Fibroblast of skin of back (primary cell): ENCODE results near the gene C4orf50.
A peak's percentile ranks its signal among the peaks of the same experiment; 100 is the strongest.
"Not testable (repeated sequence)": the region's sequence is repeated elsewhere in the genome, so short reads cannot be mapped to it uniquely, and the experiment has no call there.

Experiments used
- DNase-seq: peaks from one replicate; pipeline ENCODE4 v3.0.0-alpha.2; 2013

C4orf50 gene

DNA sequence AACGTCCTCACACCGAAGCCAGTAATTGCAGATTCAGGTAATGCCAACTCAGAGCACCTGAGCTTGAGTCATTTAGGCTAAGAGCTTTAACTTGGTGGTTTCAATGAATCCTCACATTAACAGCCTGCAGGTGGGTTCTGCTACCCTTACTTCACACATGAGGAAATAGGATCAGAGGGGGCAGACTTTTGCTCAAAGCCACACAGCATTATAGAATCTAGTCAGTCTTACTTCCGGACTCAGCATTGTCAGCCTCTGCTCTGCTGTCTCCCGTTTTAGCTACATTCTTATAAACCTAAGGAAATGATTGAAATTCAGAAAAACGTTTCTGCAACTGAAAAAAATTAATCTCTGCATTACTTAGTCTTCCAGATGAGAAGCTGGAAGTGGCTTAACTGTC is 6.0 kb downstream of the C4orf50 start:
- DNase-seq: no peak

DNA sequence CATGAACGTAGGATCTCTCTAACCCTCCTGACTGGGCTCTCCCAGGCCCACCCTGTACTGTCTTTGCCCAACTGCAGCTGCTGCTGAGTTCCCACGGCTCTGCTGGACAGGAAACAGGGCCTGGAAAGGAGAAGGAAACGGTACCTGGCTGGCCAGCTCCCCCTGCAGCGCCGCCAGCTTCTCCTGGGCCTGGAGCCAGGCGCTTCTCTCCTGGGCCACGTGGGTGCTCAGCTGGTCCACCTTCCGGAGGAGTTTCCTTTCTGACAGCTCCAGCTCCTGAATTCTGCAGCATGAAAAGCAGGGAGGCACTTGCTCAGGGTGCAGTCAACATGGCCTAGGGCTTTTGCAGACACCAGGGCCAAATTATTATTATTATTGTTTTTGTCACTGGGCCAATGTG is 6.5 kb downstream of the C4orf50 start:
- DNase-seq: no peak

DNA sequence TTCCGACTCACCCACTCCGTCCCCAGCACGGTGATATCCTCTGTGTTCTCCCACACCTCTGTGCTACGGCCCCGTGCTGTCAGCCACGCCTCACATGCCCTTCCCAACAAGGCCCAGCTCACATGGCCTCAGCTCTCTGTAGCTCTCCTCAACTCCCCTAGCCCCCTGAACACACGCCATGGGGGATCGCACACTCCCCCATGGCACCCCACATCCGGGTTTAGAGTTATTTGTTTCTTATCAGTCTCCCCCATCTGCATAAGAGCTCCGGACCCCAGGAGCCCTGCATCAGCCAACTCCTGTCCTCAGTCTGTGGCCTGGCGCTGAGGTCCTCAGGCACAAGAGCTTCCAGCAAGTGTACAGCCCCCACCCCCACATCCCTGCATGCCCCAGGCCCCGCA is 7.0 kb downstream of the C4orf50 start:
- DNase-seq: no peak

DNA sequence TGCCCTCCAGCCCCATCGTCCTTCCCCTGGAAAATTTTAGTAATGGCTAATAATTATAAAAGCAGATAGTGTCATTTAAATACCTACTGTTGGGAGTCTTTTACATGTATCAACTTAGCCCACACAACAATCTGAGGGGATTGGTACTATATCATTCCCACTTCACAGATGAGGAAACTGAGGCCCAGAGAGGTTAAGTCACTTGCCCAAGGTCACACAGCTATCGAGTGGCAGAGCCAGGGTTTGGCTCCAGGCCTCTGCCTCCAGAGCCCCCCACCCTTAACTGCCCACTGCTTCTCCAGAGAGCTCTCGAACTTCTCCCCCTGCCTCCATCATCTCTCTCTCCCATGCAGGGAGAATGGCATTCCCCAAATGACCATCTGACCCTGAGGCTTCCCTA is 7.4 kb downstream of the C4orf50 start:
- DNase-seq: no peak

DNA sequence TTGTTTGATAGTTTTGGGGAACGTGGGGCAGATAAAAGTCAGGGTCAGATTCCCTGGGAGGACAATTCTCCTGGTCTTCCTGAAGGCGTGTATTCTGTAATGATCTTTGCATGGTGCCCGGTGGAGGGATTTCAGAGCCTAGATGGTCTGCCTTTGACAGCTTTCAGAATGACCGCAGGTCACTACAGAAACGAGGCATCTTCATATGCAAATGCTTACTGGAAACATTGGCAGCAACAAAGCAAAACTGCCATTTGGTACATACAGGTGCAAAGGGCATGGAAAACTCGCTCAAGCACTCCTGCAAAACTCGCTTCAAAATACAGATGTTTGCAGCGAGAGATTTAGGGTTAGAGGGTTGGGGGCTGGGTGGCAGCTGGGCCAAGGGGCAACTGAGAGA is 8.8 kb downstream of the C4orf50 start:
- DNase-seq: no peak

DNA sequence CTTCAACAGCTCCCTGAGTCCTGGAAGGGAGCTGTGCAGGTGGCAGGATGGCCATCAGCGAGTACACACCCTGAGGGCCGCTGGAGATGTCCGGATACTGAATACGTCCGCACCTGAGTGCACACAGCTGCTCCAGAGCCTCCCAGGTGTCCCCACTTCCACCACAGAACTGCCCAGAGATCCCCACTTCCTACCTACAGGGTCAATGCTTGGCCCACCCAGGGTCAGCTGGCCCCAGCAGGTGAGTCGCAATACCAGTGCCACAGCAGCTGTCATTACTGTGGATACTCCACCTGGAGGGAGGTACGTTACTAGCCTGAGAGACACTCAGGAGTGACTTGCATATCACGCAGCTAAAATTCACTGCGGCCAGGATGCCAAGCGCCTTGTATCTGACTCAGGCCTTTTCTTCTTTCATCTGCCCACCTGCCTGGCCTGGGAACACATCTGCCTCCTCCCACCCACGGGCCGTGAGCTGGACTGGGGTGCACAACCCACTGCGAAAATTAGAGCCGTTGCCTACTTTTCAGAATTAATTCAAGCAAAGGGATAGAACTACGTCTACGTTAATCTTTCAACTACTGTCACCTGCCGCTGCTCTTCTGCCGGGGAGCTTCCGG is 9.4 kb downstream of the C4orf50 start:
- no peak for DNase-seq

DNA sequence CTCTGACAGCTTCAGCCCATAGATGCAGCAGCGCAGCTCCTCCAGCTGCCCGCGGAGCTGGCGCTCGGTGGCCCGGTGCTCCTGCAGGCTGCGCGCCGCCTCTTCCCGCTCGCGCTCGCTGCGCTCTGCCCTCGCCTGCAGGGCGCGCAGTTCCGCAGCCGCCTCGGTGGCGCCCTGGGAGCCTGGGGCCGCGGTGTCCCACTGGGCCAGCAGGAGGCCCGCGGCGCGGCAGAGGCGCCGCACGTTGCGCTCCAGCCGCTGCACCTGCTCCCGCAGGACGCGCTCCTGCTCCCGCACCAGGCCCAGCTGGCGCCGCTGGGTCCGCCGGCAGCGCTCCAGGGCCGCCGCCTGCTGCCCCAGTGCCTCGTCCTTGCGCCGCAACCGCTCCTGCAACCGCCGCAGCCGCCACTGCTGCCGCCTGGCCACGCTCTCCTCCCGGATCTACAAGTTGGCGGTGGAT is 10.1 kb downstream of the C4orf50 start:
- no peak for DNase-seq

DNA sequence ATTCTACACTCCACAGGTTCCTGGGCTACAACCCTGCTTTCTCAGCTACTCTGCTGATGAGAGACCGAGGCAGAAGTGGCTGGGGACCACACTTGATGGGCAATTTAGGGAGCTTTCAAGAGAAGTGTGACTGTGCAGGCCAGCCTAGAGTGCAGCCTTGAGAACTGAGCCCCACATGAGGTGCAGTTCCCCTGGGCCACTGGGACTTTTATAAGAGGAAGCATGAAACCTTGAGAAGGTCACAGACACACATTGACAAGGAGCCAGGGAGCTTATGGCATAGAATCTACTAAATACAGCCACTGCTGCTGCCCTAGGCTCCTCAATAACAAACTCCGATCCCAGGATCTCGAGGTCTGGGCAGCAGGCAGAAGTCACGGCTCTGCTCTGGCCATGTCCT is 13.1 kb downstream of the C4orf50 start:
- DNase-seq: no peak

DNA sequence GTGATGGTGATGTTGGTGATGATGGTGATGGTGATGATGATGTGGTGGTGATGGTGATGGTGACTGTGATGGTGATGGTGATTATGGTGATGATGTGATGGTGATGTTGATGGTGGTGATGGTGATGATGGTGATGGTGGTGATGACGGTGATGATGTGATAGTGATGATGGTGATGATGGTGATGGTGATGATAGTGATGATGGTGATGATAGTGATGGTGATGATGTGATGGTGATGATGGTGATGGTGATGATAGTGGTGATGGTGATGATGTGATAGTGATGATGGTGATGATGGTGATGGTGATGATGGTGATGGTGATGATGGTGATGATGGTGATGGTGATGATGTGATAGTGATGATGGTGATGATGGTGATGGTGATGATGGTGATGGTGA is 14.7 kb downstream of the C4orf50 start:
- not testable (repeated sequence) for DNase-seq

DNA sequence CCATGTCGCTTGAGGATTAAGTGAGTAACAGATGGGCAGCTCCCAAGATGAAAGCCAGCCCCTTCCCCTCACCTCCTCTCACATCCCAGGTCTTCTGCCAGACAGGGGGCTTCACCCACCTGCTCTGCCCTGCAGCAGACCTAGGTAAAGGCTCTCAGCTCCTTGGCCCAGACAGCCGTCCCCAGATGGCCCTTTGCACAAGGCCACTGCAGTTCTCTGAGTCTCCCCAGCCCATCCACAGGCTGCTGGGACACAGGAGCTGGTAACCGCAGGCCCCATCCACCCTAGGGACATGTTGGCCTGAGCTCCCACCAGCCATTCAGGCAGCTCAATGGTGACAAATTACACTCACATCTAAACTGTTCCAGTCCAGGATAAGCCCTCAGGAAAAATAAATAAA is 15.3 kb downstream of the C4orf50 start:
- DNase-seq: no peak

DNA sequence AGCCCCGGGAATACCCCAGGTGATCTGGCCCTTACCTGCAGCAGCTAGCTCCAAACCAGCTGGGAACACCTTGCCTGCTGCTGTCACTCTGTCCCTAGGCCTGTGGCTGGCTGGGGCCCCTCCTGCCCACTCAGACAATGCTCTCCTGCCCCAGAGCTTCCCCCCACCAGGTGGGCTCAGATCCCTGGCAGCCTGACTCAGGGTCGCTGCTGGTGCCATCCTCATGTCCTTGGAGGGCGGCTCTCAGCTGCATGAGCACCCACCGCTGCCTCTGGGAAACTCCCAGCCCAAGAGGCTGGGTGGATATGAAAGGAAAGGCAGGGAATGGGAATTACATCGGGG is 15.8 kb downstream of the C4orf50 start:
- DNase-seq: no peak

DNA sequence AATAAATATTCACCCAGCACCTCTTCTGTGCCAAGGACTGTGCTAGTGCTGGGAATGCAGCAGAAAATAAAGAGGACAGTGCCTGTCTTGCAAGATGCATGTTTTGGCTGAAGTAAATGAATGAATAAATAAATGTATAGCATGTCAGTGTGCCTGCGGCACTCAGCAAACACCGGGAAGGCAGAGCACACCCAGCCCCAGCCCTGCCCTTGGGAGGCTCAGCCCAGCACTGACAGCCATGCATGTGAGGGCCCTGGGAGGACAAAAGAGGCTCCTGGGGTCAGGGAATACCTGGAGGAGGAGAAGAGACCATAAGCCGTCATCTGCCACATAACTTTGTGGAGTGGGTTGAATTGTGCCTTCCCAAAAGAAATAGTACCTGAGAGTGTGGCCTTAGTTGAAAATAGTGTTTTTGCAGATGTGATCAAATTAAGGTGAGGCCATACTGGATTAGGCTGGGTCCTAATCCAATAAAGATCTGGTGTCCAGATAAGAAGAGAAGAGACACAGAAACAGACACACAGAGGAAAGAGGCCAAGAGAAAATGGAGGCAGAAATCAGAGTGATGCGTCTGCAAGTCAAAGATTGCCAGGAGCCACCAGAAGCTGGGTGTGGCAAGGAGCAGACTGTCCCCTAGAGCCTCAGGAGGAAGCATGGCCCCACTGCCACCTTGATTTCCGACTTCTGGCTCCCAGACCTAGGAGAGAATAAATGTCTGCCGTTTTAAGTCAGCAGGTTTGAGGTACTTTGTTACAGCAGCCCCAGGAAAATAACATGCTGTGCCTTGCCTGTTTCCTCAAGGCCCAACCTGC is 16.3 kb downstream of the C4orf50 start:
- DNase-seq: no peak

DNA sequence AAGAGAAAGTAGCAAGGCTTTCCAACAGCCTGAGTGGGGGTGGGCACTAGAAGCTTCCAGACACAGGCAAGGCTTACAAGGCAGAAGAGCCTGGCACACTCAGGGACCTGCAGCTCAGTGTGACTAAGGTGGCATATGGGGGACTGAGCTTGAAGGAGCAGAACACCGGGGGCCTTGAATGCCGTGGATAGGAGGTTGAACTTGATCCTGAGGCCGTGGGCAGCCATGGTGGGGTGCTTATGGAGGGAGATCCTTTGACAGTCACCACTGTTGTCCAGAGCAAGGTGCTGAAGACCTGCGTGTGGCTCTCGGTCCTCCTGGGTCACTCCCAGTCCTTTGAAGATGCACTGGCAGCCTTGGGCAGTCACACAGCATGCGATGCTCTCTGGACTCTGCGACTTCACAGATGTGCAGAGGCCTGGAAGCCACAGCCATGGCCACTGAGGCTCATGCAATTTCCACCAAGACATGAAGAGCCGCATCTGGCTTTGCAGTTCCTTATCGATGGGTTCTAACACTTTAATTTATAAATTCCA is 18.3 kb downstream of the C4orf50 start:
- no peak for DNase-seq

DNA sequence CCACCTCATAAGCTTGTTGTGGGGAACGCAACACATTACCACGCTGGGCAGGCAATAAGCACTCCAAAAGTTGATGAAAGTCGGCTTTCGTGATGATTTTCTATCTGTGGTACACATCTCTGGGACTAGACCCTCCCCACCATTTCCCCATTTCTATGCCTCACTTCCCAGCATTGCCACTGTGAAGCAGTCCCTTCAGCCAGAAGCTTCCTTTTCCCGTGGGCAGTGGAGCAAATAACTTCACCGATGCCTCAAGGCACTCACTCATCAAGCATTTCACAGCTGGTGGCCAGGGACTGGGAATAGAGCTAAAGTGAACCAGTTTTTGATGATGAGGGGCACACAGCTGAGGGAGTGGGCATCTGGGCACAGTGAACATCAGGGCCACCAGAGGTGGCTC is 18.9 kb downstream of the C4orf50 start:
- DNase-seq: no peak

DNA sequence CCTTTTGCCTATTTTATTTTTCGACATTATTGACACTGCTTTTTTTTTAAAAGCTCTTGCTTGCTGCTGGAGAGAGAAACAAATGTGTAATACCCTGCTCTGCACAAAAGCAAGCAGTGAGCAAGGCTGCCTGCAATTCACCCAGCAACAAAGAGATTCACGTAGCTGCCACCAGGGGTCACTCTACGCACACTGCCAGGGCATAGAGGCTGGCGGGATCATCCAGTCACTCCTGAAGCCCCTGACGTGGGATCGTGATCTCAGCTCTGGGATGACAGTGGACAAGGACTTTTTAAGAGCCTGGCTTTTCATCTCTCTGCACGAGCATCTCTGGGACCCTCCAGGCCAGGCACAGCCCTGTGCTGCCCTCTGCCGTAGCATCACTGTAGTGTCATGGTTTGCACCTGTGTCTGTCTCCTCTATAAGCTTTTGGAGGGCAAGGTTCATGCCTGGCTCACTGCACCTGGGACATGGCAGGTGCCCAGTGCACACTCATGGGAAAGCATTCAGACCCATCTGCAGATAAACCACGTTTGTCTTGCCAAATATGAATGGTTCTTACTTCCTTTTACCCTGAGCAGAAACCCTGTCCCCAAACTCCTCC is 19.8 kb downstream of the C4orf50 start:
- peak; percentile 54 for DNase-seq

DNA sequence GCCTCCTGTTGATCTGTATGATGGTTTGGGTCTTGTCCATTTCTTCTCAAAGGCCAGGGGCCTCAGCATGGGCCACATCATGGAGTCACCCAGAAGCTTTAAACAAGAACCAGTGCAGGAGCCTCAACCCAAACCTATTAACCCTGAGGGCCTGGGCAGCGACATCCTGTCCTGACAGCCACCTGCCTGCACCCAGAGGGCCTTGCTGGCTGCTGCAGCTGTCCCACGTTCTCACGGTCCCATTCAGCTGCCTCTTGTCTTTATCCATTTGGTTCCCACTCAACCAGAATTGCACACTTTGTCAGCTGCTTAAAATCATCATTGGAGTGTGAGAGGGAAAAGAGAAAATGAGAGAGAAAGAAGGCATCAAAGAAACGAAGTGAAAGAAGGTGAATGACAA is 21.6 kb downstream of the C4orf50 start:
- no peak for DNase-seq

DNA sequence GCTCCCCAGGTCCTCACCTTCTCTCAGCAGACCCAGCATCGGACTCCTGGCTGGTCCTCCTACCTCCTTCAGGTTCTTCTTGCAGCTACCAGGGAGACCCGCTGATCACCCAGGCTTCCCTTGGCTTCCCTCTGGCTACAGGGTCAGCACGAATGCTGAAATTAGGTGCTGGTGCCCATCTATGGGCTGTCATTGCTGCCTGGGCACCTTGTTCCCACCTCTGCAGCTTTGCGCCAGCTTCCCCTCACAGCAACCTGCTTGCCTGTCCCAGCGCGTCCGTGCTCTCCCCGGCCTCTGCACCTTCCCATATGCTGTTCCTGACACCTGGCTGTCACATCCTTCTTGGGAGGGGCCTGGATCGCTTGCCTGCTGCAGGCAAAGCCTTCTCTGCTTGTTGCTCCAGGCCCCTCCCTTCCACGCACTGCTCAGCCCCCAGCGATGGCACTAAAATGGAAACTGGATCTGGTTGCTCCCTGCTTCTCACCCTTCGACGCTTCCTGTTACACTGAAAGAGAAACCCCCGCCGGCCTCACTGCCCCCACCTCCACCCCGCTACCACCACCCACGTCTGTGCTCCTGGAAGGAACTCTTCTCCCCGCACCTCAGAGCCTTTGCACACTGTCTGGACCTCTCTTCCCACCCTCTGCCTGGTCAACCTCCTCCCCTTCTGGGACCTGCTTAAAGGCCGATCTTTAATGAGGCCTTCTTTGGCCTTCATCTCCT is 22.2 kb downstream of the C4orf50 start:
- no peak for DNase-seq

DNA sequence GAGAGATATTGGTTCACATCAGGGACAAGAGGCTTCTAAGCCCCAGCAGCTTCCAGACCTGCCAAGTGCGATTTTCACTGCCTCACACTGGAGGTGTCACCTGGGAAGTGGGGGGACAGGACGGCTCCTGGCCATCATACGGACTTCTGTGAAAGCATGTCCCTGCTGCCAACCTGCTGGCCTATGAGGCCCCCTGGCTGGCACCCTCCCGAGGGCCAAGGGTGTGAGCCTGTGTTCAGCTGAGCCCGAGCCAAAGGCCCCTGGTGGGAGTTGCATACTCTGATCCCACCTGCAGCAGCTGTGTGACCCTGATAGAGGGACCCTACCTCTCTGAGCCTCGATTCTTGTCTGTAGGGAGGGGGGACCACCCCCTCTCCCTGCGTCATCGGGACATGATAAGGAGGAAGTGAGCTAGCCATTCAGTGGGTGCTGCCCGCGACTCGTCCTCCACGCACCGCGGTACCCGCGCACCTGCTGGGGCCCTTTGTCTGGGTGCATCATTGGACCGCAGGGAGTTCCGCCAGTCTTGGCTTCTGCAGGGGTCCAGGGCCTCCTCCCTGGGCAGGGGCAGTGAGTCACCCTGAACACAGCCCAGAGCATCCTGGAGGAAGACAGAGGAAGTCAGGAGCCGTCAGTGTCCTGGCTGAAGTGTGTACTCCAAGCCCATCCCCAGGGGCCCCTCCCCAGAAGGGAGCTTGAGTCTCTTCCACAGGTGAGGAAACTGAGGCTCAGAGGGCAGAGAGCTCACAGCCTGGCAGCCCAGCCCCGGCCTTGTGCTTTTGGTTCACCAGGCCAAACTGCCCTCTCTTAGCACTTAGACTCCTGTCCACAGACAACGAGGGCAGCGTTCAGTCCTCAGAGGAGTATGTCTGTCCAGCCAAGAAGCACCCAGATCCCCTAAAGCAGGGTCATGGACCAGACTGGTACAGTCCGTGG is 24.1 kb downstream of the C4orf50 start:
- DNase-seq: no peak

DNA sequence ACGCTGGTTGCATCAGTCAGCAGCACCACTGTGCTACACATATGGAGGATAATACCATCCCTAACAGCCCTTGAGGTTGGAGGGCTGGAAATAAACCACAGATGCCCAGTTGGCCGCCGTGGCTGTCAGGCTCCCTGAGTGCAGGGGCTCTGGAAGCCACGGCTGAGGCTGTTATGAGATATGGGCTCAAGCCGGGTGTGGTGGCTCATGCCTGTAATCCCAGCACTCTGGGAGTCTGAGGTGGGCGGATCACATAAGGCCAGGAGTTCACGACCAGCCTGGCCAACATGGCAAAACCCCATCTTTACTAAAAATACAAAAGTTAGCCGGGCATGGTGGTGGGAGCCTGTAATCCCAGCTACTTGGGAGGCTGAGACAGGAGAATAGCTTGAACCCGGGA is 24.9 kb downstream of the C4orf50 start:
- DNase-seq: not testable (repeated sequence)

DNA sequence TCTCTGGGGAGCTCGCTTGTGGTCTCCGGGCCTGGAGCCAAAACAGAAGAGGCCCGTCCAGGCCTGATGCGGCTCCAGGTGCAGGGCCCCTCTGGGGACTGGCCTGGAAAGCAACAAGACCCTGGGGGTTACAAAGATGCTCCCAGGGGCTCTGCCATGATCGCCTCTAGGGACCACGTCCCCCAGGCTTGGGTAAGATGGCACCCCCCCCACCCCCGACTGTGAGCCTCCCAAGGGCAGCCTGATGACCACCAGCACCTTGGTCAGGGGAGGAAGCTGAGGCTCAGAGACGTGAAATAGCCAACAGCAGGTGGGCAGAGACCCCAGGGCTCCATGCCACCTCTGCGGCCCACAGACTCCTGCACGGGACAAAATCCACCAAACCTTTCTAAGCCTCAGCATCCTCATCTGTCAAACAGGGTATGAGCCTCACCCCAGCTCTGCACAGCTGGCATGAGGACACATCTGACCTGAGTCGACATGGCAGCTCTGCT is 25.4 kb downstream of the C4orf50 start:
- DNase-seq: no peak

DNA sequence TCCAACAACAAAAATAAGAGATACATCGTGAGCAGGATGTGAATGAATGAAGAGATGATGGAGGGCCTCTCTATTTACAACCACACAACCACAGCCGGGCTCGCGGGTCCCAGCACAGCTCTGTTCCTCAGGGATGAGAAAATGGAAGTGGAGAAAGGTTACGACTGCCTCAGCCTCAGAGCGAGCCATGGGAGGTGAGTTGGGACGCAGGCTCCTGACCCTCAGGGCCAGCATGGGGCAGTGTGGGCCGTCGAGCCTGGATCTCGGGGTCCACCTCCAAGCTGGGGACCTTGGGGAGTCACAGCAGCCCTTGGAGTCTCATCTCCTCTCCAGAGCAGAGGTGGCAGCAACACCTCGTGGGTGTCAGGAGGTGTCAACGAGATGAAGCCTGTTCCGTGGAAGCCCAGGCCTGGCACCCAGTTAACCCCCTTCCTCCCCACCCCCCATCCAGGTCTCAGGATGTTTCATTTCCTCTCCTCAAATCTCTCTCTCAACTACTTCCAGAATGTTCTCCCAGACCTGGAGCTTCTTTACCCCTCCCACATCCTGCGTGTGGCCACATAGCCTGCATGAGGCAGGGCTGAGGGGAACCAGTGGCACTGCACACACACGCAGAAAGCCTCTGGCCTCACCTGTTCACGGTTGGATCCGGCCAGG is 25.9 kb downstream of the C4orf50 start:
- no peak for DNase-seq
